GM19328 (cell line): ENCODE measurements around the gene SALL4.
"Not testable (repeated sequence)": the region's sequence is repeated elsewhere in the genome, so short reads cannot be mapped to it uniquely, and the experiment has no call there.

Experiments used
- ATAC-seq: cut with Tn5 transposase; IDR thresholded peaks from one replicate; pipeline ENCODE4 v1.9.1; 2021; ENCODE audit warnings: mild to moderate bottlenecking, moderate library complexity; ENCODE audit not compliant: unreplicated experiment

The SALL4 gene

DNA sequence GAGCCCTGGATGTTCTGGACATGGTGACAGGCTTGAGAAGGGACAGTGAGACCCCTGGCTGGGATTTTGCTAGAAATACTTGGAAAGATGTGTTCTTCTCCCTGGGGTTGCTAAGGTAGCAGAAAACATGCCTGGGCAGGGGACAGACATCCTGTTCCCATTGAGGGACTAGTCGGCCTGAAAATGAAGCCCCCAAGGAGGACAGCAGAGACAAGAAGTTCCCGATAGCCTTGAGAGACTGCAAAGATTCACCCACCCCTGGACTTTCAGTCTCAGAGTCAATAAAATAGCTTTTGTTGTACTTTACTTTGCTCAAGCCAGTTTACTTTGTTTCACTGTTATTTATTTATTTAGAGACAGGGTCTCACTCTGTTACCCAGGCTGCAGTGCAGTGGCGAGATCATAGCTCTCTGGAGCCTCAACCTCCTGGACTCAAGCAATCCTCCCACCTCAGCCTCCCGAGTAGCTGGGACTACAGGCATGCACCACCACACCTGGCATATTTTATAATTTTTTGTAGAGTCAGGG lies 62.5 kb downstream of the SALL4 start:
- no peak for ATAC-seq

DNA sequence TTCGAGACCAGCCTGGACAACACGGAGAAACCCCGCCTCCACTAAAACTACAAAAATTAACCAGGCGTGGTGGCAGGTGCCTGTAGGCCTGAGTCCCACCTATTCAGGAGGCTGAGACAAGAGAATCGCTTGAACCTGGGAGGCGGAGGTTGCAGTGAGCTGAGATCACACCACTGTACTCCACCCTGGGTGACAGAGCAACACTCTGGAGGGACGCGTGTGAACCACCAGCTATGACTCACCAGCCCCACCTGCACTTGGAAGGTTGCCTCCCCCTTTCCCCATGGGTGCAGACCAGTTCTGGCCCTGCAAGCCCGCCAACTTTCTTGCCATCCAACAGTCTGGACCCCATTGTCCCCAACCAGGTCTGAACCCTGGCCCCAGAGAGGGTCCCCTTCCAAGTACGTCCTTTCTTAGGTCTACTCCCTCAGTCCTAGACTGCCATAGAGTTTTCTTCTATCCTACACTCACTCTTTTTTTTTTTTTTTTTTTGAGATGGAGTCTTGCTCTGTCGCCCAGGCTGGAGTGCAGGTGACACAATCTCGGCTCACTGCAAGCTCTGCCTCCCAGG lies 63.4 kb downstream of the SALL4 start:
- ATAC-seq = no peak

DNA sequence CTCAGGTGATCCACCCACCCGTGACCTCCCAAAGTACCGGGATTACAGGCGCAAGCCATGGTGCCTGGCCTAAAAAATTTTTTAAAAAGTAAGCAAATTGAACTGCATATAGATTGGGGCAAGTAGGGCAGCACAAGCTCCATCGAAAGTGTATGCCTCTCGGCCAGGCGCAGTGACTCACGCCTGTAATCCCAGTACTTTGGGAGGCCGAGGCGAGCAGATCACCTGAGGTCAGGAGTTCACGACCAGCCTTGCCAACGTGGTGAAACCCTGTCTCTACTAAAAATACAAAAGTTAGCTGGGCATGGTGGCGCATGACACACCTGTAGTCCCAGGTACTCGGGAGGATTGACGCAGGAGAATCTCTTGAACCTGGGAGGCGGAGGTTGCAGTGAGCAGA lies 64.1 kb downstream of the SALL4 start:
- ATAC-seq = not testable (repeated sequence)

GRCh38 chr20:51736947-51737346 lies 65.4 kb downstream of the SALL4 start:
- ATAC-seq = no peak

DNA sequence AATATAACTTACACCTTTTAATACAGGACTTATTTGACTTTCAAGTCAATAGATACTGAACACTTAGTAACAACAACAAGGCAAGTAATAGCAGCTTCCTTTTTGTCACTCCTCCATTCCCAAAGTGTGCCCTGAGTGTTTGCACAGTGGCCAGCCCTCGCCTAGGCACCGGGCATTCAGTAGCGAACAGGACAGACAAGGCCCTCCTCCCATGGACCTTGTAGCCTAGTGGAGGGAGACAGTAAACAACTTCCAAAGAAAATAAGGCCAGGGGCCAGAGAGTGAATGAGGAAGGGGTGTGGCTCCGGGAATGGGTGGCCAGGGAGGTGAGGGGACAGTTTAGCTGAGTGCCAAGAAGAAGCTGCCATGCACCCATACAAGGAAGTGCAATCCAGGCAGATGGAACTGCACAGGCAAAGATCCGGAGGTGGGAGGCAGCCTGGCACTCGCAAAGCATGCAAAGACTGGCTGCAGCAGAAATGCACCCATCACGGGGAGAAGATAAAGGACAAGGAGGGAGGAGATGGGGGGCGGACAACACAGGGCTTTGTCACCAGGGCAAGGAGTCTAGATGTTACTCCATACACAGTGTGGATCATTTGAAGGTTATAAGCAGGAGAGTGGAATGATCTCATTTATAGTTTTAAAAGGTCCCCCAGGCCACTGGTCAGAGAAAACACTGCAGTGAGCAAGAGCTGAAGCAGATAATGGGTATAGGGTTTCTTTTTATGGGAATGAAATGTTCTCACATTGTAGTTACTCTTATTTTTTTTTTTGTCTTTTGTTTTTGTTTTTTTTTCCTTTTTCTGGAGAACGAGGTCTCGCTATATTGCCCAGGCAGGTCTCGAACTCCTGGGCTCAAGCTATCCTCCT lies 66.4 kb downstream of the SALL4 start:
- ATAC-seq = no peak

DNA sequence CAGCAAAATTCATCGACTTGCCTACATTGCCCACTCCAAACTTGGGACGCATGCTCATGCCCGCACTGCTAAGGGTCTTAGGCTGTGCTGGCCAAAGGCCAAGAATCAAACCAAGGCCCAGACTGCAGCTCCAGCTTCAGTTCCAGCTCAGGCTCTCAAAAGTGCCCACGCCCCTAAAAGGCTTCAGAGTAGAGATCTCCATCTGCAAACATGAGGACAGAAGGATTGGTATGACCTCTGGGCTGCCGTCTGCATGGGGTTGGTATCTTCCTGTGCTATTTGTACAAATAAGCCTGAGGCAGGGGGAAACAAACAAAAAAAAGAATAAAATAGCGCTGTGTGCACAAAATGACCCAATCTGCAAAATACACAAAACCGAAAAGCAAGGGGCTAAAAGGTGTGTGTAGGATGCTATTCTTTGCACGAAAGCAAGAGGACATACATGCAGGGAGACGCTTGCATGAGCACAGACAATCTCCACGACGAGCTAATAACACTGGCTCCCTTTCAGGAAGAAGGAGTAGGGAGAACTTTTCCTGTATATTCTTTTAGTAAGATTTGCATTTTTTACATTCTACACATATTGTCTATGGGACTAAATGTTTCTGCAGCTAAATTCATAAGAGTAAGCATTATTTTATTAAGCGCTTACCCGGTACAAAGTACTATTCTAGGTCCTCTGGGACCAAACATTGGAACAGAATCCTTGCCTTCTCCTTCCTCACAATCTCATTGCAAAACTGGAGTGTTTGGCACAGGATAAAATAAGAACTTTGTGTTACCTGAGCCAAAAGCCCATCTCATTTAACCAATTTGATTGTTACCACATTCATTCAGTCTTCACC lies 67.2 kb downstream of the SALL4 start:
- no peak for ATAC-seq

DNA sequence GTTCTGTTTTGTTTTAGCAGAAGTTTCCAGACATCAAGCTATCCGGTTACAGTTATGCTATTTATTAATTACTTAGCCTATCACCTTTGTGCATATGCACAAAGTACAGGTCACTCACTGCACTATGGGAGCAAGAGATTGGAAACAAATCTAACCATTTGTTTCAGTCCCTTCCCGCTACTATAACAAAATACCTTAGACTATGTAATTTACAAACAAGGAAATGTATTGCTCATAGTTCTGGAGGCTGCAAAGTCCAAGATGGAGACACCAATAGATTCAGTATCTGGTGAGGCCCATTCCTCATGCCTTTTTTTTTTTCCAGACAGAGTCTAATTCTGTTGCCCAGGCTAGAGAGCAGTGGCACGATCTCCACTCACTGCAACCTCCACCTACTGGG lies 69.3 kb downstream of the SALL4 start:
- no peak for ATAC-seq
